Activated CD4-positive, alpha-beta T cell treated with anti-CD3 and anti-CD28 coated beads, Interleukin-2, amount 50 U/mL, for 4 hours (primary cell): ENCODE results near the gene FCHSD1.
"Not testable (repeated sequence)": the region's sequence is repeated elsewhere in the genome, so short reads cannot be mapped to it uniquely, and the experiment has no call there.

Experiments
- DNase-seq, 2 experiments: peaks; one replicate each; pipeline ENCODE4 v3.0.0-alpha.2; 2020

Gene FCHSD1

DNA sequence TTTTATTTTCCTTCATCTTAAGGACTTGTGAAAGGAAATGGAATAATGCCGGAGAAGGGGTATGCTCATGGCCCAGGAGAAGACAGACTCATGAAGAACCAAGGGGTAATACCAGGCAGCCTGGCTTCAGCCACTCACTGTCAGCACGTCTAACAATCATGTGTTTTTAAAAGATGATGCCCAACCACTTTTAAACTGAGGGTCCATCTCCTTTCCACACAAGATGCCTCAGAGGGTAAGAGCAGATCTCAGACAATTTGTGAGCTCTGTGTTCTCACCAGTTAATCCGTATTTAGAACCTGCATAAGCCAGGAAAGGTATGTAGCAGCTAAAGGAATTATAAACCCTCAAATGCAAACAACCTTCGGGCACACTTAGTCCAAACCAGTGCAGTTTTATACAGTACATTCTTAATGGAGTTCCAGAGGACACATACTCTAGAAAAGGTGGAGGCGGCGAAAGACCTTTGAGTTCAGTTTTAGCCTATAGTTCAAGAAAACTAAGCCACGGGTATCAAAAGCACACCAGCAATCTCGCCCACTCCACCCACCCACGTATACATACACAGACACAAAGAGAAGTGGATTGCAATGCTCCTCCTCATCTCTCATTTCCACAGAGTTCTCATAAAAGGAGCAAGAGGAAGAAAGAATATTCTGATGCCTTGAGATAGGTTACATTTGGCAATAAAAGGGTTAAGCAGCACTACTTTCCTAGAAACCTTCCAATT is 35.1 kb downstream of the FCHSD1 start:
- peak; percentile 49 to 60 for DNase-seq

DNA sequence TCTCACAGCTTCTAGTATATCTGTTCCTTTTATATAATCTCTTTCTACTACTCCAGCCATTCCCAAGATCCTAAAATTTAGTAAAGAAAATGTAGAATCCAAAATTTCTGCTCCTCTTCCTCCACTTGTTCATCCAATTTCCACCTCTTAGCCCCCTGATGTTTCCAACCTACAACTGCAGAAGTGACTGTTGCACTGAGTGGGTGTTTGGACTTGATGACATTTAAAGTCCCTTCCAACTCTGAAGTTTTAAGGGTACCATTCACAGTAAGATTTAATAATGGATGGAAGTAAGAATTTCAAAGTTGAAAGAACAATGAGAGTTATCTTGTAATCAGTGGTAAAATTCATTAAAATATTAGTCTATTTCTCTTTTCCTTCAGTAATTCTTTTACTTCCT is 37.9 kb downstream of the FCHSD1 start:
- DNase-seq, result no peak

DNA sequence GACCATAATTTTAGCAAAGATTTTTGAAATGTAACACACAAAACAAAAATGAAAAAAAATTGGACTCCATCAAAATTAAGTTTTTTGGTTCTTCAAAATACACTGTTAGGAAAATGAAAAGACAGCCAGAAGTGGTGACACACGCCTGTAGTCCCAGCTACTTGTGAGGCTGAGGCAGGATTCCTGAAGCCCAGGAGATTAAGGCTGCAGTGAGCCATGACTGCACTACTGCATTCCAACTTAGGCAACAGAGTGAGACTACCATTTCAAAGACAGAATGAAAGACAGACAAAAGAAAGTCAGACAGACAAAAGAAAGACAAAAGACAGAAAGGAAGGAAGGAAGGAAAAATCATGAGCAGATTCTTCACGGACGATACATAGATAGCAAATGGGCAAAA is 39.9 kb downstream of the FCHSD1 start:
- no peak for DNase-seq

DNA sequence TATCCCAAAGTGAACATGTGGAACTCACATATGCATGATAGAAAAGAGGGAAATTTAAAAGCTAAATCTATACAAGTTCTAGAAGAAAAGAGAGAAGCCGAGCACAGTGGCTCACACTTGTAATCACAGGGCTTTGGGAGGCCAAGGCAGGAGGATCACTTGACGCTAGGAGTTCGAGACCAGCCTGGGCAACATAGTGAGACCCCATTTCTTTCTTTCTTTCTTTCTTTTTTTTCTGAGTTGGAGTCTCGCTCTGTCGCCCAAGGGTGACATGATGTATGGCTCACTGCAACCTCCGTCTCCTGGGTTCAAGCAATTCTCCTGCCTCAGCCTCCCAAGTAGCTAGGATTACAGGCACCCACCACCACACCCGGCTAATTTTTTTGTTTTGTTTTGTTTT is 41.3 kb downstream of the FCHSD1 start:
- not testable (repeated sequence) for DNase-seq

DNA sequence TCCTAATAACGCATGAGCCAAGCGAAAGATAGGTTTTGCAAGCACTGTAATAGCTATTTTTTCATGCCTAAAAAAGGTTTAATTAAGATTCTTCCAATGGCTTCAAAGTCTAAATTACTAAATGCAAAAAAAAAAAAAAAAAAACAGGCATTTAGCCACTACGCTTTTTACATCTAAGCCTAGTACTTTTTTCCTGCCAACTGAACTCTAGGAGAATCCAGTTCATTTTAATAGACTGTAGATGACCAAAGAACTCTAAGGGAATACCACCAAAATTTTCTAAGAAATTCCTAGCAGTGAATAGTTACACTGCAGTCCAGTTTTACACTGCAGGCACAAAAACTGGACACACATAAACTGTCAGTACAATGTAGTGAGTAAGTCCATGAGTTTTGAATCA is 42.2 kb downstream of the FCHSD1 start:
- no peak for DNase-seq

DNA sequence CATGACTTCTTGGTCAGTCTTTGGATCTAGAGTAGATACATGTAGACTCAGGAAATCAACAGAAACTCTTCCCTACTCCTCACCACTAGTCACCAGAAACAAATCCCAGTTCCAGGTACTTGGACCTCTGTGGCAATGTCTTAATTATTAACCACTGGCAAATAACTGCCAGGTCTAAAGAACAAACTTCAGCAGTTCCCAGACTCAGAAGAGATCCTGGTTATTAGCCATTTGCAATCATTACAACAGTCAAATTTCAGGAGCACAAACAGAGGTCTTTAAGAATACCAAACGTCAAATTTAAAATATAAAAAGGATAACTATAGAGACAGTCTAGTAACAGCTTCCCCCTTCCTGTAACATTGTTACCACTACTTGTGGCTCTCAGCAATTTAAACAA is 42.7 kb downstream of the FCHSD1 start:
- DNase-seq, result no peak

DNA sequence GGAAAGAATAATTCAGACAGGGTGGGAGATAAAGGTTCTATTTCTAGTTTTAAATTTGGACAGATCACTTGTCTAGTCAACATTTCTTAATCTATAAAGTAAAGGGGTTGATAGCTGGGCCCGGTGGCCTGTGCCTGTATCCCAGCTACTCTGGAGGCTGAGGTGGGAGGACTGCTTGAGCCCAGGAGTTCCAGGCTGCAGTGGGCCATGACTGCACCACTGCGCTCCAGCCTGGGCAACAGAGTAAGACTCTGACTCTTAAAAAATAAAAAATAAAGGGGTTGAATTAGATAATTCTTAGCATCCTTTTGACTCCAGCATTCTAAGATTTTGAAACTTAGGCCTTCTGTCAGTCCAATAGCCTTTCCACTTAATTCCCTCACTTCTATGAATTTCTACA is 43.2 kb downstream of the FCHSD1 start:
- DNase-seq, result no peak

DNA sequence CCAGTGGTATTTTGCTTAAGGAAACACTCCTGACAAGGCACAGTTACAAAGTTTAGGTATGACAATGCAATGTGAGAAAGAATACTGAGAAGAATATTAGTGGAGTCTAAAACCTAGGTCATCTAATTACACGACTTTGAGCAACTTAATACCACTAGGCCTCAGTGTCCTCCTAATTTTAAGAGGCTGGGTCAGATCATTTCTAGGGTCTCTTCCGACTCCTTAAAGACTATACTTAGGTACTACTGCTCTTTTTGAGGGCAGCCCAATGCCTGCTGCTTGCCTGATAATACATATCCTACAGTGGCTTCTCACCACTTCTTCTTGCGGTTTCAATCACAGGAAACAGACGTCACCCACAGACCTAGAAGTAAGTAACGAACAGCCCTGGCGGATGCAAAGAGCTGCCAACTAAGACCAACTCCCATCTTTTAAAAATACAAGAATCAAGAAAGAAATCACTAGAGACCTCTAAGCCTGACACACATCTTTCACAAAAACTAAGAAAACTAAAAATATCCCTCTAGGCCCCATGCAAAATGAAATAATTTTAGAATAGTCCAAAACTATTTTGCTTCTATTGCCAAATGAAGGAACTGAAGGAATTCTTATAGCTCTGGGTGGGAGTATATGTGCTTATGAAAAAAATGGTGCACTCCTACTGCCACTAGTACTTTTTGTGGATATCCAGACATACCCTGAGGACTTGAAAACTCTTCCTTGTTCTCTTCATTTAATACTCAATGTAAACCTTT is 45.5 kb downstream of the FCHSD1 start:
- DNase-seq, result peak; percentile 51

DNA sequence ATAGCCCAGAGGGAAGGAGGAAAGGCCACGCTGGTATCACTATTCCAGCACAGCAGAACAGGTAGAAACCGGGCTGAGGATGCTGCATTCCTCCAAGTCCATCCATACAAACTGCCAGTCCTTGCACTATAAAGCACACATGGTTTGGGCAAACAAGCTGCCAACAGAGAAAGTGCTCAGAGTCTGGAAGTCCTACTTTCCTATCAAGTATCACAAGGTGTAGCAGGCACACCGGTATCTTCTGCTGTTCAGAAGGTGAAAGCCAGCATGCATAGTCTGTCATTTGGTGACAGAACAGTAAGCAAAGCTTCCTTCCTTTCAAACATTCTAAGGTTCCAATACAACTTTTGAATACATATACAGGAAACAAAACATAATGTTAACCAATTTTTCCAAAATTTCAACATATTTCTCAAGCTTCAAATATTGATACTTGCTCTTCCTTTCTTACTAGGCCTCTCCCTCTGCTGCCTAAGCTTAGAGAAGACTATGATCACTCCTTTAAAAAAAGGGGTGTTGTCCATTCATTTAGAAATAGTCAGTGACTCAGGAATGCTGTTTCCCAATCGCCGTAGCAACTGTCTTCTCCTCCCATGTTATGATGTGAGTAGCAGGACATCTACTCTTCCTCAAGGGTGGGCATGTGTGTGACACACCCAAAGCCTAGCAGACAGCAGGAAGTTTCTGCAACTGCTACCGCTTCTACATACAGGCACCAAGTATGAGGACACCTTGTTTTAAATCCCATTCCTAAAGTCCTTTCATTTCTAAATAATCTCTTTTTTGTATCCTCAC is 47.1 kb downstream of the FCHSD1 start:
- DNase-seq, result no peak

DNA sequence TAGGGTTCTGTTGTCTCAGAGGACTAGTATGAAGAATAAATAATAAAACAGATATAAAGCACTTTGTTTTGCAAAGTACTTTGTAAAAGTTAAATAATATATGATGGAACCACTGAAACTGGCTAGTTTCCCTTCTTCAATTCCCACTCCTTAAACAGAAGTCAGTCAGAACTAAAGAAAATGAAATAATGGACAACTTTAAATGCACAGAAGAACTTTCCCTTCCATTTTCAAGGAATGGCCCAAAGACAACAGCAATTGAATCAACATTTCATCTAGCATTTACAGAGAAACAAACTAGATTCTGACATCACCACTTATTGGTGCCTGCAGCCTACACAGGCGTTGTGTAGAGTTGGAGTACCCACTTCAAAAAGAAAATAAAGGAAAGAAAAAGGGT is 48.6 kb downstream of the FCHSD1 start:
- no peak for DNase-seq

DNA sequence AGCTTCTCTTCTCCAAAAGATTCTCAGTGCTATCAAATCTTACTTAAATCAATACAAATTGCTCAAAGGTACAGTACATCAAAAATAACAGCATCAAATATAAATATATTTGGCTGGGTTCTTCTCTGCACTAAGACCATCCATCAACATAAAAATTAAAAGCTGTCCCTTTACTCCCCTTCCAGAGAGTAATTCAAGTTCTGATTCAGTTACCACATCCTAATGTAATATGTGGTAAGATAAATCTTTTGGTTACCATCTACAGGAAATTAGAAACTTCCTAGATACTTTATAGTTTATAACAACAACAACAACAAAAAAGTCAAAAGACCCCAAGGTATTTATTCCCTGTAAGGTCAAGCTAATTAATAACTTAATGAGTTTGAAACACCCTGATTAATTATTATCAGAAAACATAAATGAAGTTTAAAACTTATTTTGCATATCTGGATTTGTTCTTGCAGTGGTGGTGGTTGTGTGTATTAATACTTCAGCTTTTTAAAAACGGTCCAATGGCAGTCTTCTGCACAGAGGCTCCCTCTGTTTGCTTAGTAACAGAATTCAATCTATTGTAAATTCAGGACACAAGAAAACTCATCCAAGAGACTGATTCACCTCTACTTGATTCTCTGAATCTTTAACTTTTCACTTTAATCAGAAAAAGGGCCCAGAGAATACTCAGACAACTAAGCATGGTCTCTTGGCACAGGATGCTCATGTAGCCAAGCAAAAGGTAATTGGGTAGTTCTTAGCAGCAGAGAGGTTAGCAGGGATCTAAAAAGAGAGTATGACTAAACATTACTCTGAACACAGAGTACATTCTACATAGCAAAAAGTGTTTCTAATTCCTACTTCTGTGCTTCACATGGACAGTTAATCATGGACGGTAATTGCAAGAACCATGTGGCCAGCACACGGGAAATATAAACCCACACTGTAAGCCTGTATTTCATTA is 52.5 kb downstream of the FCHSD1 start:
- DNase-seq, result no peak

DNA sequence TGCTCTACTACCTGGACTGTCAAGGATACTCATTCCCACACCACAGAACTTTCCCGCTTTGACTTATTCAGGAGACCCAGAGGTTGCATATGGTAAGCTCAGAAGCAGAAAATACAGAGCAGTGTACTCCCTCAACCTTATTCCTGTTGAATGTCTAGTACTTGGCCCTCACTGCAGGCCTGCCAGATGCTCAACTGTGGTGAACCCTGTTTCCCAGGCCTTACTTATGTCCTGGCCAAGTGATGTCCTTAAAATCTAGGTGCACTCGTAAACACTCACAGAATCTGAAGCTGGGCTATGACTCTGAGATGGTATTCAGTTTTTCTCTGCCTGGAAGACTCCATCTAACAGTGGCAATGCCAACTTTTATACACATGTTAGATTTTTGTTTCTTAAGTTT is 53.4 kb downstream of the FCHSD1 start:
- no peak for DNase-seq

DNA sequence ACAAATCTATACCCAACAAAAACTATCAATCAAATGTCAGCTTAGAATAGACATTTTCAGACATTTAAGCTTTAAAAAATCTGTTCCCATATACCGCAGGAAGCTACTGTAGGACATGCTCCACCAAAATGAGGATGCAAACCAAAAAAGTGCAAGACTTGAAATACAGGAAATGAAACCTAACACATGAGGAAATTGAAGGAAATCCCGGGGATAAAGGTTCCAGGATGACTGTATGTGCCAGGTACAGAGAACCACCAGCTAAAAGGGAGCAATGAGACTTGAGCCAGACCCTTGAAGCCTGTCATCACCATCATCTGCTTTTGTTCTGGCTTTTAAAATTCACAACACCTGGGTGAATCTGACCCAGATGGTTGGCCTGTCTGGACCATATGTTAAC is 53.8 kb downstream of the FCHSD1 start:
- DNase-seq, result no peak

DNA sequence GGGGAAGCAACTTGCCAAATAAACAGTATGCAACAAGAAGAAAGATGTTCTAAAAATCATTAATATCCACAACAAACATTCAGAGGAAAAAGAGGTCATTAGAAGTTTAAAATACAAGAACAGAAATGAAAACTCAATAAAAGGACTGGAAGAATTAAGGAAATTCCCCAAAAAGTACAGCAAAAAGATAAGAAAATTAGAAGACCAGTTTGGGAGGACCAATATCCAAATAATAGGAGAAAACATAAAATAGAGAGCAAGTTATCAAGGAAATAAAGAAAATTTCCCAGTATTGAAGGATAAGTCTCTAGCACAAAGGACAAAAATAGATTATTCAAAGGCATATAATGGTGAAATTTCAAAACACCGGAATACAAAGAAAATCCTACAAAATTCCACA is 54.4 kb downstream of the FCHSD1 start:
- no peak for DNase-seq

DNA sequence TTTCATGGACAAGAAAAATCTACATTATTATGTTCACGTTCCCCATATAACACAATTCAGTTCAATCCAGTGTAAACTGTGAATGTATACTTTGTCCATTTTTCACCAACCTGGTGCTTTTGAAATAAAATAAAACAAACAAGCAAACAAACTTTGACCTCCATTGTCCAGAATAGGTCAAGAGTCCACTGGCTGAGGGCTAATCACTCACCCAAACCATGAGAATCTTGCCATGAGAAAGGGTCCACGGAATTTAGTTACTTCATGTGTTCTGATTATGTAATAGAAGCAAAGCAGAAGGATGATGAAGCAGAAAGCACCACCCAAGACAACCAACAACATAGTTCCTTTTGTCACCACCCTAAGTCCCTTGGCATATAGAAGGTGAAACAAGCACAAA is 61.1 kb downstream of the FCHSD1 start:
- DNase-seq, result no peak
